ENCODE data around the gene GFRA3.

GFRA3 gene

GRCh38 chr5:138238034-138238433 is 36.4 kb downstream of the GFRA3 start:
- TF ChIP-seq CTCF (IDR thresholded peaks at IDR 0.05): no peak
- peaks cover 17 to 20% of the 10 kb centered on the region in 2 experiments for H3K4me1 ChIP-seq (ENCODE audit: control insufficient read depth in 1 of 2, insufficient read depth in 1 of 2, low read depth in 1 of 2, low read length in 1 of 2)
- H3K27me3 ChIP-seq: peaks cover 36% of the 10 kb centered on the region
- H3K4me3 ChIP-seq (ENCODE audit: low read depth in 1 of 2, low read length in 1 of 2): no peak overlapping the region
- no peaks in the 10 kb centered on the region for H3K9me3 ChIP-seq
- no peaks in the 10 kb centered on the region for H3K36me3 ChIP-seq
- H3K27ac ChIP-seq: no peak overlapping the region

- no peak overlapping the region for H3K4me3 ChIP-seq (ENCODE audit: low read depth in 1 of 2, low read length in 1 of 2)
- no peaks in the 10 kb centered on the region for H3K36me3 ChIP-seq
- H3K27ac ChIP-seq: no peak overlapping the region
- no peaks in the 10 kb centered on the region for H3K4me1 ChIP-seq (ENCODE audit: control insufficient read depth in 1 of 2, insufficient read depth in 1 of 2, low read depth in 1 of 2, low read length in 1 of 2)
- peaks cover 17% of the 10 kb centered on the region for H3K27me3 ChIP-seq
- H3K9me3 ChIP-seq: no peaks in the 10 kb centered on the region
- TF ChIP-seq CTCF (IDR thresholded peaks at IDR 0.05): no peak
Observed at GRCh38 chr5:138234651-138235050, 39.8 kb downstream of the GFRA3 start.

GRCh38 chr5:138233280-138233679 is 41.1 kb downstream of the GFRA3 start:
- H3K9me3 ChIP-seq: no peaks in the 10 kb centered on the region
- no peak overlapping the region for H3K4me3 ChIP-seq (ENCODE audit: low read depth in 1 of 2, low read length in 1 of 2)
- H3K4me1 ChIP-seq (ENCODE audit: control insufficient read depth in 1 of 2, insufficient read depth in 1 of 2, low read depth in 1 of 2, low read length in 1 of 2): no peaks in the 10 kb centered on the region
- H3K27ac ChIP-seq: no peak overlapping the region
- H3K36me3 ChIP-seq: no peaks in the 10 kb centered on the region
- H3K27me3 ChIP-seq: peaks cover 12% of the 10 kb centered on the region
- TF ChIP-seq CTCF (IDR thresholded peaks at IDR 0.05): no peak

- no peaks in the 10 kb centered on the region for H3K9me3 ChIP-seq
- peaks cover 13% of the 10 kb centered on the region for H3K27me3 ChIP-seq
- no peak overlapping the region for H3K27ac ChIP-seq
- H3K36me3 ChIP-seq: no peaks in the 10 kb centered on the region
- no peaks in the 10 kb centered on the region for H3K4me1 ChIP-seq (ENCODE audit: control insufficient read depth in 1 of 2, insufficient read depth in 1 of 2, low read depth in 1 of 2, low read length in 1 of 2)
- TF ChIP-seq CTCF (IDR thresholded peaks at IDR 0.05): no peak
- H3K4me3 ChIP-seq (ENCODE audit: low read depth in 1 of 2, low read length in 1 of 2): no peak overlapping the region
Observed at GRCh38 chr5:138230981-138231589, 43.3 kb downstream of the GFRA3 start.

- Histone ChIP-seq H3K4me3 (ENCODE audit: low read depth in 1 of 2, low read length in 1 of 2) (no peak overlapping the region), H3K4me1 (ENCODE audit: control insufficient read depth in 1 of 2, insufficient read depth in 1 of 2, low read depth in 1 of 2, low read length in 1 of 2) (no peaks in the 10 kb centered on the region), H3K9me3 (no peaks in the 10 kb centered on the region), H3K27me3 (peaks cover 21% of the 10 kb centered on the region), H3K36me3 (no peaks in the 10 kb centered on the region), H3K27ac (no peak overlapping the region)
- no peak for TF ChIP-seq CTCF (IDR thresholded peaks at IDR 0.05)
Observed at GRCh38 chr5:138230261-138230660, 44.2 kb downstream of the GFRA3 start.

Measured in neutrophil (primary cell).